Sigmoid colon (tissue), 3 donors: ENCODE measurements around the gene VPS8.
"Not testable (repeated sequence)": the region's sequence is repeated elsewhere in the genome, so short reads cannot be mapped to it uniquely, and the experiment has no call there.

Experiments
- POLR2A ChIP-seq, 2 donors: fragments of 450-650 bp; IDR thresholded peaks; one replicate each; pipeline ENCODE4 v1.6.1; 2016; ENCODE audit warnings: antibody characterized with exemption in 2 of 2, mild to moderate bottlenecking in 2 of 2, moderate library complexity in 2 of 2
- TF ChIP-seq, protein P1 (sequence below), 4 experiments: fragments of 450-650 bp in 3 of 4; fragments of 200-600 bp in 1 of 4; IDR thresholded peaks; one replicate each; pipeline ENCODE4 v1.5.1; 2016 to 2019; ENCODE audit warnings: antibody characterized with exemption in 4 of 4, mild to moderate bottlenecking in 3 of 4, moderate library complexity in 2 of 4

GRCh38 chr3:185003876-185004275 lies 191.9 kb downstream of the VPS8 start:
- not testable (repeated sequence) for TF ChIP-seq POLR2A (IDR thresholded peaks at IDR 0.05)
- TF ChIP-seq, protein P1, sequence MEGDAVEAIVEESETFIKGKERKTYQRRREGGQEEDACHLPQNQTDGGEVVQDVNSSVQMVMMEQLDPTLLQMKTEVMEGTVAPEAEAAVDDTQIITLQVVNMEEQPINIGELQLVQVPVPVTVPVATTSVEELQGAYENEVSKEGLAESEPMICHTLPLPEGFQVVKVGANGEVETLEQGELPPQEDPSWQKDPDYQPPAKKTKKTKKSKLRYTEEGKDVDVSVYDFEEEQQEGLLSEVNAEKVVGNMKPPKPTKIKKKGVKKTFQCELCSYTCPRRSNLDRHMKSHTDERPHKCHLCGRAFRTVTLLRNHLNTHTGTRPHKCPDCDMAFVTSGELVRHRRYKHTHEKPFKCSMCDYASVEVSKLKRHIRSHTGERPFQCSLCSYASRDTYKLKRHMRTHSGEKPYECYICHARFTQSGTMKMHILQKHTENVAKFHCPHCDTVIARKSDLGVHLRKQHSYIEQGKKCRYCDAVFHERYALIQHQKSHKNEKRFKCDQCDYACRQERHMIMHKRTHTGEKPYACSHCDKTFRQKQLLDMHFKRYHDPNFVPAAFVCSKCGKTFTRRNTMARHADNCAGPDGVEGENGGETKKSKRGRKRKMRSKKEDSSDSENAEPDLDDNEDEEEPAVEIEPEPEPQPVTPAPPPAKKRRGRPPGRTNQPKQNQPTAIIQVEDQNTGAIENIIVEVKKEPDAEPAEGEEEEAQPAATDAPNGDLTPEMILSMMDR (IDR thresholded peaks at IDR 0.05) = not testable (repeated sequence)
